Measurements from ENCODE around the gene CEP126.

Gene CEP126

DNA sequence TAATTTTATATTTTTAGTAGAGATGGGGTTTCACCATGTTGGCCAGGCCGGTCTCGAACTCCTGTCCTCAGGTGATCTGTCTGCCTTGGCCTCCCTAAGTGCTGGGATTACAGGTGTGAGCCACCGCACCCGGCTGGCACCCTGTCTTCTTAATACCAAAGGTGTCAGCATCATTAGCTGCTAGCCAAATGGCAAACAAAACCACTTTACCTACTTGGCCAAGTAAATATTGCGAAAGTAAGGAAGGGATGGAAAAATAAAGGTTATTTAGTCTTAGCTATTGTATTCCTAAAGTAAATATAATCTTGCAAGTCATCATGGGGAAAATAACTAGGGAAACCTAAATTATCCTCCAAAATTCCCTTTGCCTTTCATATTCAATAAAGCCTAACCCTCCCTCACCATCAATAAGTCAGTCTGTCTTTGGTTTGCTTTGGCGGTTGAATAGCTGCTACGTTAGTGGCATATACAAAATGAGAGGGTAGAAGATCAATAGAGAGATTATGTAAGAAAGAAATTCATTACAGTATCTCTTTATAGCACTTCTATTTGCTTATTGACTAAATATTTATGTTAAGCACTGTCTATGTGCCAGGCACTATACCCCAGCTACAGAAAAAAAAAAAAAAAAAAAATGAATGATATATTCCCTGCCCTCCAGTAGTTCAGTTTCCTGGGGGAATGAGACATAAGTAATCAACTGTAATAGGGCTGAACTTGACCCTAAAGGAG, 92.2 kb downstream of the CEP126 start:
- H3K9me3 ChIP-seq (ENCODE audit: control extremely low read depth in 1 of 5, control insufficient read depth in 4 of 5, insufficient read depth in 2 of 5, low read depth in 1 of 5, low read length in 4 of 5), result no peaks in the 10 kb centered on the region
- H3K4me1 ChIP-seq (ENCODE audit: control extremely low read depth in 1 of 4, control insufficient read depth in 4 of 4, insufficient read depth in 4 of 4, low read length in 3 of 4), result no peaks in the 10 kb centered on the region
- H3K27ac ChIP-seq (ENCODE audit: insufficient read depth in 1 of 2, low read depth in 1 of 2, low read length in 2 of 2, poor library complexity in 1 of 2, severe bottlenecking in 2 of 2), result no peak overlapping the region
- H3K36me3 ChIP-seq (ENCODE audit: control insufficient read depth in 4 of 4, insufficient read depth in 4 of 4, low read length in 3 of 4), result no peaks in the 10 kb centered on the region
- 100% methylated on average over 4 of the region's 7 CpGs for WGBS (ENCODE audit: insufficient coverage)
- ChIA-PET CTCF (interaction anchor here (0.7 to 6.6 kb wide), 14 partner anchors 10 to 550 kb away, joined by 3 to 110 read pairs (median 6); partner anchors contain the start of gene CEP126), POLR2A (no interaction called here)
- no peak for DNase-seq
- peaks cover 2 to 23% (median 9%) of the 10 kb centered on the region in 5 experiments for H3K27me3 ChIP-seq (replicated peaks in 2 of 5; ENCODE audit: control insufficient read depth in 4 of 5, insufficient read depth in 5 of 5, low read length in 4 of 5)
- no peak overlapping the region for H3K4me3 ChIP-seq (ENCODE audit: control insufficient read depth in 1 of 7, extremely low read depth in 1 of 7, insufficient read depth in 4 of 7, low read depth in 2 of 7, low read length in 6 of 7)

GRCh38 chr11:102007567-102008437, 93.0 kb downstream of the CEP126 start:
- peak; percentile 25 to 66 (median 58) for DNase-seq
- Histone ChIP-seq H3K27me3 (replicated peaks in 2 of 5; ENCODE audit: control insufficient read depth in 4 of 5, insufficient read depth in 5 of 5, low read length in 4 of 5) (peaks cover 4 to 31% (median 9%) of the 10 kb centered on the region in 5 experiments), H3K27ac (ENCODE audit: insufficient read depth in 1 of 2, low read depth in 1 of 2, low read length in 2 of 2, poor library complexity in 1 of 2, severe bottlenecking in 2 of 2) (no peak overlapping the region), H3K4me3 (ENCODE audit: control insufficient read depth in 1 of 7, extremely low read depth in 1 of 7, insufficient read depth in 4 of 7, low read depth in 2 of 7, low read length in 6 of 7) (no peak overlapping the region), H3K9me3 (ENCODE audit: control extremely low read depth in 1 of 5, control insufficient read depth in 4 of 5, insufficient read depth in 2 of 5, low read depth in 1 of 5, low read length in 4 of 5) (no peaks in the 10 kb centered on the region), H3K4me1 (ENCODE audit: control extremely low read depth in 1 of 4, control insufficient read depth in 4 of 4, insufficient read depth in 4 of 4, low read length in 3 of 4) (no peaks in the 10 kb centered on the region), H3K36me3 (ENCODE audit: control insufficient read depth in 4 of 4, insufficient read depth in 4 of 4, low read length in 3 of 4) (no peaks in the 10 kb centered on the region)
- POLR2A ChIA-PET, result no interaction called here
- 92% methylated on average over 1 of the region's 4 CpGs for WGBS (ENCODE audit: insufficient coverage)
- CTCF ChIA-PET, result interaction anchor here (0.6 to 6.6 kb wide), 18 partner anchors 9 to 606 kb away, joined by 3 to 110 read pairs (median 4); partner anchors contain the start of gene CEP126

- ChIA-PET POLR2A (interaction anchor here (0.6 kb wide), 1 partner anchor 530 kb away, joined by 3 read pairs; no protein-coding TSS in a partner anchor), CTCF (interaction anchor here (2.5 to 6.6 kb wide), 2 partner anchors 149 to 150 kb away, joined by 8 to 110 read pairs; no protein-coding TSS in a partner anchor)
- H3K36me3 ChIP-seq (ENCODE audit: control insufficient read depth in 4 of 4, insufficient read depth in 4 of 4, low read length in 3 of 4), result no peaks in the 10 kb centered on the region
- H3K27me3 ChIP-seq (replicated peaks in 2 of 5; ENCODE audit: control insufficient read depth in 4 of 5, insufficient read depth in 5 of 5, low read length in 4 of 5), result peaks cover 5 to 43% (median 12%) of the 10 kb centered on the region in 5 experiments
- 38% methylated on average over 8 of the region's 12 CpGs for WGBS (ENCODE audit: insufficient coverage)
- H3K4me3 ChIP-seq (ENCODE audit: control insufficient read depth in 1 of 7, extremely low read depth in 1 of 7, insufficient read depth in 4 of 7, low read depth in 2 of 7, low read length in 6 of 7), result no peak overlapping the region
- H3K9me3 ChIP-seq (ENCODE audit: control extremely low read depth in 1 of 5, control insufficient read depth in 4 of 5, insufficient read depth in 2 of 5, low read depth in 1 of 5, low read length in 4 of 5), result no peaks in the 10 kb centered on the region
- no peaks in the 10 kb centered on the region for H3K4me1 ChIP-seq (ENCODE audit: control extremely low read depth in 1 of 4, control insufficient read depth in 4 of 4, insufficient read depth in 4 of 4, low read length in 3 of 4)
- H3K27ac ChIP-seq (ENCODE audit: insufficient read depth in 1 of 2, low read depth in 1 of 2, low read length in 2 of 2, poor library complexity in 1 of 2, severe bottlenecking in 2 of 2), result no peak overlapping the region
- DNase-seq, result no peak
These were observed 96.1 kb downstream of the CEP126 start for GRCh38 chr11:102010776-102011494.

- DNase-seq, result peak in 2 of 3 donors; percentile 11 to 24
- CTCF ChIA-PET, result interaction anchor here (1.1 to 2.5 kb wide), 2 partner anchors 152 to 555 kb away, joined by 3 to 8 read pairs; no protein-coding TSS in a partner anchor
- Histone ChIP-seq H3K36me3 (ENCODE audit: control insufficient read depth in 4 of 4, insufficient read depth in 4 of 4, low read length in 3 of 4) (no peaks in the 10 kb centered on the region), H3K27ac (ENCODE audit: insufficient read depth in 1 of 2, low read depth in 1 of 2, low read length in 2 of 2, poor library complexity in 1 of 2, severe bottlenecking in 2 of 2) (no peak overlapping the region), H3K27me3 (replicated peaks in 2 of 5; ENCODE audit: control insufficient read depth in 4 of 5, insufficient read depth in 5 of 5, low read length in 4 of 5) (peaks cover 7 to 43% (median 12%) of the 10 kb centered on the region in 5 experiments), H3K4me1 (ENCODE audit: control extremely low read depth in 1 of 4, control insufficient read depth in 4 of 4, insufficient read depth in 4 of 4, low read length in 3 of 4) (no peaks in the 10 kb centered on the region), H3K9me3 (ENCODE audit: control extremely low read depth in 1 of 5, control insufficient read depth in 4 of 5, insufficient read depth in 2 of 5, low read depth in 1 of 5, low read length in 4 of 5) (no peaks in the 10 kb centered on the region), H3K4me3 (ENCODE audit: control insufficient read depth in 1 of 7, extremely low read depth in 1 of 7, insufficient read depth in 4 of 7, low read depth in 2 of 7, low read length in 6 of 7) (no peak overlapping the region)
- 25% methylated on average over 3 of the region's 3 CpGs for WGBS (ENCODE audit: insufficient coverage)
- POLR2A ChIA-PET, result no interaction called here
These were observed 98.1 kb downstream of the CEP126 start for GRCh38 chr11:102012946-102013345.

DNA sequence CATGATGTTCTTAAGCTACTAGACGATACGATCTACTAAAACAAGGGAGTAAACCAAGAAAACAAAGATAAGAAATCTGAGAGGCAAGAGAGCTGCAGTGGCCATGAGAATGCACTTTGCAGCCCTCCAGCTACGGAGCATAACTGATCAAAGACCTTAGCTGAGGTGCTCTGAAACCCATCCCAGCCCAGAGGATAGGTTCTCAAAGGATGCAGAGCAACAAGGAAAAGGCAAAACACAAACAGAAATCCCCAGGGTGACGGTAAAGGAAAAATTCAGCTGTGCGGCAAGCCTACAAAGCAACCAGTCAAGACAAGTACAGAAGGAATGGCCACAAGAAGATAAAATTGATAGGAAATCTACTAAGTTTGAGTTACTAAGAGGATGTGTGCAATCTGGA, 99.9 kb downstream of the CEP126 start:
- no peaks in the 10 kb centered on the region for H3K4me1 ChIP-seq (ENCODE audit: control extremely low read depth in 1 of 4, control insufficient read depth in 4 of 4, insufficient read depth in 4 of 4, low read length in 3 of 4)
- no peak overlapping the region for H3K4me3 ChIP-seq (ENCODE audit: control insufficient read depth in 1 of 7, extremely low read depth in 1 of 7, insufficient read depth in 4 of 7, low read depth in 2 of 7, low read length in 6 of 7)
- CTCF ChIA-PET, result interaction anchor here (0.9 kb wide), 1 partner anchor 150 kb away, joined by 3 read pairs; no protein-coding TSS in a partner anchor
- WGBS (ENCODE audit: insufficient coverage), result 100% methylated on average over 5 of the region's 5 CpGs
- no peak overlapping the region for H3K27ac ChIP-seq (ENCODE audit: insufficient read depth in 1 of 2, low read depth in 1 of 2, low read length in 2 of 2, poor library complexity in 1 of 2, severe bottlenecking in 2 of 2)
- H3K27me3 ChIP-seq (replicated peaks in 2 of 5; ENCODE audit: control insufficient read depth in 4 of 5, insufficient read depth in 5 of 5, low read length in 4 of 5), result peaks cover 5 to 43% (median 9%) of the 10 kb centered on the region in 5 experiments
- no peaks in the 10 kb centered on the region for H3K9me3 ChIP-seq (ENCODE audit: control extremely low read depth in 1 of 5, control insufficient read depth in 4 of 5, insufficient read depth in 2 of 5, low read depth in 1 of 5, low read length in 4 of 5)
- no peak for DNase-seq
- POLR2A ChIA-PET, result no interaction called here
- no peaks in the 10 kb centered on the region for H3K36me3 ChIP-seq (ENCODE audit: control insufficient read depth in 4 of 4, insufficient read depth in 4 of 4, low read length in 3 of 4)

GRCh38 chr11:102017026-102017425, 102.2 kb downstream of the CEP126 start:
- POLR2A ChIA-PET, result no interaction called here
- Histone ChIP-seq H3K9me3 (ENCODE audit: control extremely low read depth in 1 of 5, control insufficient read depth in 4 of 5, insufficient read depth in 2 of 5, low read depth in 1 of 5, low read length in 4 of 5) (no peaks in the 10 kb centered on the region), H3K27me3 (replicated peaks in 2 of 5; ENCODE audit: control insufficient read depth in 4 of 5, insufficient read depth in 5 of 5, low read length in 4 of 5) (peaks cover 2 to 22% (median 7%) of the 10 kb centered on the region in 5 experiments), H3K36me3 (ENCODE audit: control insufficient read depth in 4 of 4, insufficient read depth in 4 of 4, low read length in 3 of 4) (no peaks in the 10 kb centered on the region), H3K4me1 (ENCODE audit: control extremely low read depth in 1 of 4, control insufficient read depth in 4 of 4, insufficient read depth in 4 of 4, low read length in 3 of 4) (no peaks in the 10 kb centered on the region), H3K27ac (ENCODE audit: insufficient read depth in 1 of 2, low read depth in 1 of 2, low read length in 2 of 2, poor library complexity in 1 of 2, severe bottlenecking in 2 of 2) (no peak overlapping the region), H3K4me3 (ENCODE audit: control insufficient read depth in 1 of 7, extremely low read depth in 1 of 7, insufficient read depth in 4 of 7, low read depth in 2 of 7, low read length in 6 of 7) (no peak overlapping the region)
- CTCF ChIA-PET, result interaction anchor here (1.3 to 2.0 kb wide), 2 partner anchors 9 to 156 kb away, joined by 4 to 10 read pairs; no protein-coding TSS in a partner anchor
- WGBS (ENCODE audit: insufficient coverage), result 100% methylated on average over 2 of the region's 3 CpGs
- DNase-seq, result no peak

All from common myeloid progenitor, CD34-positive (primary cell).